HL-60 (cell line): ENCODE results near the gene MAP3K5.
A peak's percentile ranks its signal among the peaks of the same experiment; 100 is the strongest.

Source experiments
- DNase-seq, 2 experiments: peaks; one replicate each; pipeline ENCODE4 v3.0.0-alpha.2; 2010 to 2020; ENCODE audit warnings: low read depth in 1 of 2, low spot score in 1 of 2
- H3K27ac ChIP-seq: fragments of 250-450 bp; sonication (Bioruptor Pico); replicated peaks from 2 replicates; pipeline ENCODE4 v1.5.1; 2020; ENCODE audit warnings: mild to moderate bottlenecking, moderate library complexity
- H3K27me3 ChIP-seq: fragments of 250-450 bp; sonication (Bioruptor Pico); 2 replicates; pipeline ENCODE4 v1.5.1; 2021; ENCODE audit warnings: mild to moderate bottlenecking, moderate library complexity; ENCODE audit not compliant: insufficient read depth, poor library complexity, severe bottlenecking
- H3K4me3 ChIP-seq: replicated peaks from 2 replicates; pipeline ENCODE4 v1.5.1; 2011; ENCODE audit warnings: mild to moderate bottlenecking, control low read depth, low read length; ENCODE audit not compliant: insufficient read depth
- GABPA ChIP-seq: IDR thresholded peaks from 2 replicates; pipeline ENCODE4 v1.6.1; 2012; ENCODE audit warnings: low read depth
- POLR2AphosphoS5 ChIP-seq: IDR thresholded peaks from 2 replicates; pipeline ENCODE4 v1.6.1; 2012; ENCODE audit warnings: low read depth
- SPI1 ChIP-seq: IDR thresholded peaks from 2 replicates; pipeline ENCODE4 v1.6.1; 2012; ENCODE audit warnings: low read depth, mild to moderate bottlenecking, borderline replicate concordance
- TF ChIP-seq, protein P1 (sequence below): IDR thresholded peaks from 2 replicates; pipeline ENCODE4 v1.6.1; 2012; ENCODE audit warnings: low read depth; ENCODE audit not compliant: insufficient replicate concordance
- TF ChIP-seq, protein P2 (sequence below): IDR thresholded peaks from one replicate; pipeline ENCODE4 v1.5.1; 2011; ENCODE audit warnings: low read length, control low read depth, inconsistent platforms; ENCODE audit not compliant: insufficient read depth

MAP3K5 gene

DNA sequence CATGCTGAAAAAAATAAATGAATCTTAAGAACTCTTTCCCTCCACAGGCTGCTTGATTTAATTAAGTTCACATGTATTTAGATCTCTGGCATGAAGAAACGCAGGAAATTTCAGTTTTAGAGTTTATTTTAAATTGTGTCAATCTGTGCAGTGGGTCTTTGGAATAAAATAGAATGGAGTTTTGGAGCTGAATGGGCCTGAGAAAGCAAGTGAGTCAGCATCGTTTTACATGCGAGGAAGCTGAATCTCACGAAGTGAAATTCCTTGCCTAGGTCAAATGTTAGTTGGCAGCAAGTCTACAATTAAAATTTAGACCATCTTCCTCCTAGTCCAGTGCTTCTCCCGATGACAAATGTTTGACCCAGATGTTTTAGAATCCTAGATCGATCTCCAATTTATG is 264.4 kb downstream of the MAP3K5 start:
- no peak for DNase-seq
- no peak for TF ChIP-seq SPI1
- TF ChIP-seq, protein P1, sequence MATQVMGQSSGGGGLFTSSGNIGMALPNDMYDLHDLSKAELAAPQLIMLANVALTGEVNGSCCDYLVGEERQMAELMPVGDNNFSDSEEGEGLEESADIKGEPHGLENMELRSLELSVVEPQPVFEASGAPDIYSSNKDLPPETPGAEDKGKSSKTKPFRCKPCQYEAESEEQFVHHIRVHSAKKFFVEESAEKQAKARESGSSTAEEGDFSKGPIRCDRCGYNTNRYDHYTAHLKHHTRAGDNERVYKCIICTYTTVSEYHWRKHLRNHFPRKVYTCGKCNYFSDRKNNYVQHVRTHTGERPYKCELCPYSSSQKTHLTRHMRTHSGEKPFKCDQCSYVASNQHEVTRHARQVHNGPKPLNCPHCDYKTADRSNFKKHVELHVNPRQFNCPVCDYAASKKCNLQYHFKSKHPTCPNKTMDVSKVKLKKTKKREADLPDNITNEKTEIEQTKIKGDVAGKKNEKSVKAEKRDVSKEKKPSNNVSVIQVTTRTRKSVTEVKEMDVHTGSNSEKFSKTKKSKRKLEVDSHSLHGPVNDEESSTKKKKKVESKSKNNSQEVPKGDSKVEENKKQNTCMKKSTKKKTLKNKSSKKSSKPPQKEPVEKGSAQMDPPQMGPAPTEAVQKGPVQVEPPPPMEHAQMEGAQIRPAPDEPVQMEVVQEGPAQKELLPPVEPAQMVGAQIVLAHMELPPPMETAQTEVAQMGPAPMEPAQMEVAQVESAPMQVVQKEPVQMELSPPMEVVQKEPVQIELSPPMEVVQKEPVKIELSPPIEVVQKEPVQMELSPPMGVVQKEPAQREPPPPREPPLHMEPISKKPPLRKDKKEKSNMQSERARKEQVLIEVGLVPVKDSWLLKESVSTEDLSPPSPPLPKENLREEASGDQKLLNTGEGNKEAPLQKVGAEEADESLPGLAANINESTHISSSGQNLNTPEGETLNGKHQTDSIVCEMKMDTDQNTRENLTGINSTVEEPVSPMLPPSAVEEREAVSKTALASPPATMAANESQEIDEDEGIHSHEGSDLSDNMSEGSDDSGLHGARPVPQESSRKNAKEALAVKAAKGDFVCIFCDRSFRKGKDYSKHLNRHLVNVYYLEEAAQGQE, result no peak
- TF ChIP-seq POLR2AphosphoS5, result no peak
- TF ChIP-seq, protein P2, sequence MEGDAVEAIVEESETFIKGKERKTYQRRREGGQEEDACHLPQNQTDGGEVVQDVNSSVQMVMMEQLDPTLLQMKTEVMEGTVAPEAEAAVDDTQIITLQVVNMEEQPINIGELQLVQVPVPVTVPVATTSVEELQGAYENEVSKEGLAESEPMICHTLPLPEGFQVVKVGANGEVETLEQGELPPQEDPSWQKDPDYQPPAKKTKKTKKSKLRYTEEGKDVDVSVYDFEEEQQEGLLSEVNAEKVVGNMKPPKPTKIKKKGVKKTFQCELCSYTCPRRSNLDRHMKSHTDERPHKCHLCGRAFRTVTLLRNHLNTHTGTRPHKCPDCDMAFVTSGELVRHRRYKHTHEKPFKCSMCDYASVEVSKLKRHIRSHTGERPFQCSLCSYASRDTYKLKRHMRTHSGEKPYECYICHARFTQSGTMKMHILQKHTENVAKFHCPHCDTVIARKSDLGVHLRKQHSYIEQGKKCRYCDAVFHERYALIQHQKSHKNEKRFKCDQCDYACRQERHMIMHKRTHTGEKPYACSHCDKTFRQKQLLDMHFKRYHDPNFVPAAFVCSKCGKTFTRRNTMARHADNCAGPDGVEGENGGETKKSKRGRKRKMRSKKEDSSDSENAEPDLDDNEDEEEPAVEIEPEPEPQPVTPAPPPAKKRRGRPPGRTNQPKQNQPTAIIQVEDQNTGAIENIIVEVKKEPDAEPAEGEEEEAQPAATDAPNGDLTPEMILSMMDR, result no peak
- no peak for TF ChIP-seq GABPA
- no peak overlapping the region for H3K27ac ChIP-seq
- H3K4me3 ChIP-seq, result no peak overlapping the region
- peaks cover 2% of the 10 kb centered on the region for H3K27me3 ChIP-seq

DNA sequence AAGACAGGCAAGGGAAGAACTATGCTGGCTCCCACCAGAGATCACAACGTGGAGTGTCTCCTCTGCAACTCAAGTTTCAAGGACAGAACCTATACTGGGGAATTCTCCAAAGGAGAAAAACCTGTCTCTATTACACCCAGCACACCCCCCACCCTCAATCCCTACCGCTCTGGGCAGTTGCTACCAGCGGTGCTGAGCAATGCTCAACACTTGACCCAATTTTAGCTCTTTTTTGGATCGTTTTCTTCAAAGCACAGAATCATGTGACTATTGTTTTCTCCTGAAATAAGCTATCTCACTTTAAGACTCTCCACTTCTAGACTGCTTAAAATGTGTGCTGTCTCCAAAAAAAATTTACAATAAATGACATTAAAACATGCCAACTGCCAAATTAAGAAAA is 265.3 kb downstream of the MAP3K5 start:
- H3K27me3 ChIP-seq, result peaks cover 2% of the 10 kb centered on the region
- H3K27ac ChIP-seq, result no peak overlapping the region

DNA sequence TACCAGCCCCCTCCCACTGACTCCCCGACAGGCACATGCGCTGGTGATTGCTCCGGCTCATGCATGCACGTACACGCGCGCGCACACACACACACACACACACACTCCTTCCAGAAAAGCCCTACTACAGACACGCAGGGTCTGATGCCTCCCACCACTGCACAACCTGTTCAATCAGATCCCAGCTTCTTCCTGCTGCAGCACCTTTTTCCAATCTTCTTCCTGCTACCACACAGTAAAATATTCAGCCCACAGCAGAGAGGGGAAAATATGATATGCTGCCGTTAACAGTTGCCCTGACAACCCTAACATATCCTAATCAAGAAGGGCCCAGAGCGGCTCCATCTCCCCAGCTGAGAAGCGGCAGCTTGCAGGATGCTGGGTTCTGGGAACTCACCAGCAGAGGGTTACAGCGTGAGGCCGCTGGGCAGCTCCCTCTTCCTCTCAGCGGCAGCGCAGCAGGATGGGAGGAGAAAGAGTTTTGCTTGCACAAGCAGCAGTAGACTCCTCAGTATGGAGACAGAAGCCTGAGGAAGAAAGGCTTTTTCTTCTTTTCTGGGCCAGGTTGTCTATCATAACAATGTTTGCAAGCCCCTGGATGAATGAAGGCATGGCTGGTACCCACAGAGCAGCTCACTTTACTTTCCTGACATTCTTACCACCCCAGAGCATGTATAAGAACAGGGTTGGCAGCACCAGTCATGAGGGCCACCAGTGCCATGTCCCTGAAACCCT is 265.9 kb downstream of the MAP3K5 start:
- H3K4me3 ChIP-seq, result no peak overlapping the region
- no peaks in the 10 kb centered on the region for H3K27me3 ChIP-seq
- TF ChIP-seq, protein P1, result no peak
- TF ChIP-seq SPI1, result peak; percentile 57; the same call in 1 of the 2 replicates
- peak in 1 of 2 experiments; percentile 65 for DNase-seq
- H3K27ac ChIP-seq, result no peak overlapping the region

More for the DNA sequence above, 265.3 kb downstream of the MAP3K5 start:
- H3K4me3 ChIP-seq, result no peak overlapping the region
- TF ChIP-seq SPI1 (no peak), GABPA (no peak), POLR2AphosphoS5 (no peak)
- TF ChIP-seq, protein P2, result no peak
- TF ChIP-seq, protein P1, result no peak
- no peak for DNase-seq
